SK-N-SH (cell line): Measurements from ENCODE around the gene ARAP2. TPM values are rescaled to one million over a fixed set of nuclear protein-coding genes. Genes with fewer than 3 reads are reported as not detected.
A peak's percentile ranks its signal among the peaks of the same experiment; 100 is the strongest.

ENCODE experiments used
- CTCF ChIA-PET: fragments of 300-600, 350-600 bp; formaldehyde crosslinking; extraction: SDS; loops from one replicate; lab custom pipeline; 2021; lab: Yijun Ruan, JAX
- POLR2A ChIA-PET: fragments of 350-600 bp; sonication (Branson Sonifier 250); formaldehyde crosslinking; extraction: SDS; loops from one replicate; lab custom pipeline; 2020; ENCODE audit warnings: antibody characterized with exemption, inconsistent platforms; lab: Yijun Ruan, JAX
- DNase-seq: peaks from one replicate; pipeline ENCODE4 v3.0.0; 2012
- H2AFZ ChIP-seq: fragments of 200-600 bp; sonication (generic); 2 replicates; pipeline ENCODE4 v1.8.1; 2016; ENCODE audit warnings: antibody characterized with exemption, mild to moderate bottlenecking, low read depth
- H3F3A ChIP-seq: fragments of 200-600 bp; sonication (generic); replicated peaks from 2 replicates; pipeline ENCODE3; 2016; ENCODE audit warnings: antibody characterized with exemption, mild to moderate bottlenecking; ENCODE audit not compliant: insufficient read depth
- H3K27ac ChIP-seq, 2 experiments: fragments of 200-500 bp in 1 of 2; fragments of 200-600 bp in 1 of 2; sonication (Bioruptor generic) in 1 of 2; sonication (generic), shearing (Covaris generic) in 1 of 2; 2 replicates each; pipeline versions ENCODE4 v1.5.1 to v1.6.1; 2014 to 2016; ENCODE audit warnings: low read depth in 2 of 2, inconsistent platforms in 1 of 2, low read length in 1 of 2, mild to moderate bottlenecking in 1 of 2, mixed read lengths in 1 of 2
- H3K27me3 ChIP-seq: fragments of 200-600 bp; sonication (generic), shearing (Covaris generic); 2 replicates; pipeline ENCODE4 v1.6.1; 2016; ENCODE audit warnings: mixed run types; ENCODE audit not compliant: insufficient read depth
- H3K36me3 ChIP-seq, 2 experiments: fragments of 200-500 bp in 1 of 2; fragments of 200-600 bp in 1 of 2; sonication (Bioruptor generic) in 1 of 2; sonication (generic) in 1 of 2; replicated peaks in 1 of 2; 2 replicates each; pipeline versions ENCODE3 to v1.5.1; 2014 to 2016; ENCODE audit warnings: low read length in 1 of 2, mild to moderate bottlenecking in 1 of 2; ENCODE audit not compliant: insufficient read depth in 2 of 2, control insufficient read depth in 1 of 2
- H3K4me1 ChIP-seq, 2 experiments: fragments of 200-500 bp in 1 of 2; fragments of 200-600 bp in 1 of 2; sonication (Bioruptor generic) in 1 of 2; sonication (generic), shearing (Covaris generic) in 1 of 2; 2 replicates each; pipeline versions ENCODE4 v1.5.1 to v1.6.1; 2014 to 2016; ENCODE audit warnings: low read depth in 1 of 2, low read length in 1 of 2, mixed run types in 1 of 2; ENCODE audit not compliant: insufficient read depth in 2 of 2, control insufficient read depth in 1 of 2
- H3K4me2 ChIP-seq: fragments of 200-600 bp; sonication (generic), shearing (Covaris generic); 2 replicates; pipeline ENCODE4 v1.6.1; 2017; ENCODE audit warnings: mixed run types
- H3K4me3 ChIP-seq, 2 experiments: fragments of 200-500 bp in 1 of 2; fragments of 200-600 bp in 1 of 2; sonication (Bioruptor generic) in 1 of 2; sonication (generic), shearing (Covaris generic) in 1 of 2; 2 replicates each; pipeline versions ENCODE4 v1.5.1 to v1.8.1; 2014 to 2016; ENCODE audit warnings: low read depth in 2 of 2, inconsistent platforms in 1 of 2, low read length in 1 of 2, mild to moderate bottlenecking in 1 of 2, mixed read lengths in 1 of 2, moderate library complexity in 1 of 2
- H3K79me2 ChIP-seq: fragments of 200-600 bp; sonication (generic); 2 replicates; pipeline ENCODE4 v1.8.1; 2017; ENCODE audit warnings: mild to moderate bottlenecking; ENCODE audit not compliant: insufficient read depth
- H3K9ac ChIP-seq: fragments of 200-600 bp; sonication (generic); 2 replicates; pipeline ENCODE4 v1.6.1; 2017; ENCODE audit warnings: mixed run types
- H3K9me2 ChIP-seq: fragments of 200-600 bp; sonication (generic); 2 replicates; pipeline ENCODE4 v1.6.1; 2017; ENCODE audit warnings: mixed run types
- H3K9me3 ChIP-seq: fragments of 200-600 bp; sonication (generic); 2 replicates; pipeline ENCODE4 v1.6.1; 2017; ENCODE audit warnings: mixed run types, mild to moderate bottlenecking, moderate library complexity
- H4K20me1 ChIP-seq: fragments of 200-600 bp; sonication (generic); 2 replicates; pipeline ENCODE4 v1.6.1; 2017; ENCODE audit warnings: mild to moderate bottlenecking, mixed run types; ENCODE audit not compliant: insufficient read depth
- CHD2 ChIP-seq: fragments of 150-350 bp; IDR thresholded peaks from 2 replicates; pipeline ENCODE4 v1.6.1; 2018; ENCODE audit warnings: low read length; ENCODE audit not compliant: partially characterized antibody
- CTCF ChIP-seq: fragments of 200-600 bp; sonication (generic); IDR thresholded peaks from 2 replicates; pipeline ENCODE4 v1.6.1; 2017; ENCODE audit warnings: antibody characterized with exemption, mild to moderate bottlenecking, moderate library complexity
- ELF1 ChIP-seq: IDR thresholded peaks from 2 replicates; pipeline ENCODE4 v1.4.0; 2012
- FOSL2 ChIP-seq: IDR thresholded peaks from 2 replicates; pipeline ENCODE4 v1.4.0; 2012; ENCODE audit warnings: low read depth, mild to moderate bottlenecking, moderate library complexity, borderline replicate concordance
- GABPA ChIP-seq: IDR thresholded peaks from 2 replicates; pipeline ENCODE4 v1.4.0; 2012; ENCODE audit warnings: low read depth, mild to moderate bottlenecking
- GATA2 ChIP-seq: sonication (generic); formaldehyde crosslinking; IDR thresholded peaks from 2 replicates; pipeline ENCODE4 v1.5.0; 2020; ENCODE audit warnings: mild to moderate bottlenecking, missing genetic modification reagents
- JUND ChIP-seq: IDR thresholded peaks from 2 replicates; pipeline ENCODE4 v1.4.0; 2012
- MAX ChIP-seq: IDR thresholded peaks from 2 replicates; pipeline ENCODE4 v1.4.0; 2012; ENCODE audit warnings: low read depth
- MEF2A ChIP-seq: IDR thresholded peaks from 2 replicates; pipeline ENCODE4 v1.4.0; 2012; ENCODE audit warnings: low read depth, borderline replicate concordance
- NRF1 ChIP-seq: IDR thresholded peaks from 2 replicates; pipeline ENCODE4 v1.6.1; 2012; ENCODE audit warnings: low read depth, mild to moderate bottlenecking, low read length
- RAD21 ChIP-seq: IDR thresholded peaks from 2 replicates; pipeline ENCODE4 v1.6.1; 2012; ENCODE audit warnings: mild to moderate bottlenecking, low read length
- RCOR1 ChIP-seq: fragments of 150-350 bp; IDR thresholded peaks from 2 replicates; pipeline ENCODE4 v1.6.1; 2017; ENCODE audit warnings: antibody characterized with exemption, low read length
- REST ChIP-seq: IDR thresholded peaks from 2 replicates; pipeline ENCODE4 v1.6.1; 2012; ENCODE audit warnings: mild to moderate bottlenecking, low read depth, low read length, moderate library complexity
- RXRA ChIP-seq: IDR thresholded peaks from 2 replicates; pipeline ENCODE4 v1.4.0; 2012; ENCODE audit warnings: low read depth, mild to moderate bottlenecking, borderline replicate concordance
- TAF1 ChIP-seq: IDR thresholded peaks from 2 replicates; pipeline ENCODE4 v1.6.1; 2012; ENCODE audit warnings: low read depth, mild to moderate bottlenecking, low read length, moderate library complexity, borderline replicate concordance
- TEAD4 ChIP-seq: IDR thresholded peaks from 2 replicates; pipeline ENCODE4 v1.4.0; 2012; ENCODE audit warnings: mild to moderate bottlenecking, borderline replicate concordance; ENCODE audit not compliant: insufficient read depth
- YY1 ChIP-seq: IDR thresholded peaks from 2 replicates; pipeline ENCODE4 v1.4.0; 2012; ENCODE audit warnings: low read depth, mild to moderate bottlenecking
- WGBS: methylation state at CpG from one replicate; pipeline ENCODE4 v1.1.6; 2017; ENCODE audit warnings: low lambda C conversion rate; 5-methylcytosine and 5-hydroxymethylcytosine counted together
- polyA plus RNA-seq, 3 experiments: library from polyadenylated mRNA; depleted of rRNA; stranded (reverse); fragments of >200 nt; gene quantifications; 2 replicates each; pipeline ENCODE4 v1.2.3, GENCODE V29; 2012

ARAP2 gene
- polyA plus RNA-seq, 1 of the 3 experiments (the other 2 are of a cell fraction) = not detected

DNA sequence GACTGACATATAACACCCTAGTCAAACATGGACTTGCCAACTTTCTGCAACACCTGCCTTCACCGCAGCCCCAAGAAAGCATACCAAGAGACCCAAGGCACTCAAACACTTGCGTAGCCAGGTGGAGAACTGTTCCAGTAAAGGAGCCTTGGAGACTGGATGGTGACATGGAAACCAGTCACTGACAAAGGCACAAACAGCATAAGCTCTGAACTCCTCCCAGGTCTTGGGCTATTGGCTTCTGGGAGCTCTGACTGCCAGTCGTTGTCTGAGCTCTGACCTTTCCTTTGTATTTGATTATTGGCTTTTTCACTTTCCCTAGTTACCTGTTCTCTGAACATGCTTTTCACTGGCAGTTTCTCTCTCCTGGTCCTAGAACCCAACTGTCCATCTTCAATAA is 38.3 kb downstream of the ARAP2 start:
- TF ChIP-seq CHD2 (no peak), NRF1 (no peak), TAF1 (no peak), RXRA (no peak), MAX (no peak), JUND (no peak), CTCF (no peak), YY1 (no peak), FOSL2 (no peak), GATA2 (CRISPR knock-in tag) (no peak), RCOR1 (no peak), RAD21 (no peak), REST (no peak)
- POLR2A ChIA-PET = no interaction called here
- Histone ChIP-seq H3K27ac (no peak overlapping the region), H3F3A (no peaks in the 10 kb centered on the region), H3K36me3 (no peaks in the 10 kb centered on the region), H3K79me2 (no peaks in the 10 kb centered on the region), H3K9me2 (no peaks in the 10 kb centered on the region), H3K27me3 (no peaks in the 10 kb centered on the region), H3K9ac (no peak overlapping the region), H3K9me3 (no peaks in the 10 kb centered on the region), H3K4me3 (no peak overlapping the region), H3K4me2 (no peak overlapping the region), H2AFZ (no peak overlapping the region), H3K4me1 (no peaks in the 10 kb centered on the region), H4K20me1 (no peaks in the 10 kb centered on the region)
- CTCF ChIA-PET = no interaction called here
- peak; percentile 3 for DNase-seq
- 12% methylated on average over 3 of the region's 3 CpGs for WGBS

DNA sequence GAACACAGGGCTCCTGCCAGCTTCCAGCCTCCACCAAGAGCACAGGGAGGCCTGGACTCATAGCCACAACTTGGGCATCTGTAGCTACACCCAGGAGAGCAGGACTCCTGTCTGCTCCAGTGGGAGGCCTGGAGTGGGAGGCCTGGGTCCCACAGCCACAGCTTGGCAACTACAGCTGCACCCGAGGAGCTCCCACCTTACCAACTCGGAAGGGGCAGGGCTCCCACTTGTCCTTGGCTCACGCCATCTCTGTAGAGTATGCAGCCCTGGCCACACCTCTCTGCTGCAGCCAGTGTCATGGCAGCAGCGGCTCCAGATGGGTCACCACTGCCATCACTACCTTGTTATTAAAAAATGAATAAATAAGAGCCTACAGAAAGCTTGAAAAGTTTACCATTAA is 45.5 kb downstream of the ARAP2 start:
- Histone ChIP-seq H3K9me3 (no peaks in the 10 kb centered on the region), H3K4me2 (no peak overlapping the region), H3K27me3 (no peaks in the 10 kb centered on the region; the same call in 1 of the 2 replicates), H3F3A (no peaks in the 10 kb centered on the region), H3K9me2 (no peaks in the 10 kb centered on the region), H3K79me2 (no peaks in the 10 kb centered on the region), H3K36me3 (no peaks in the 10 kb centered on the region), H3K9ac (no peak overlapping the region), H3K4me1 (no peaks in the 10 kb centered on the region), H3K27ac (no peak overlapping the region), H4K20me1 (no peaks in the 10 kb centered on the region), H2AFZ (no peak overlapping the region), H3K4me3 (no peak overlapping the region)
- CTCF ChIA-PET = interaction anchor here (1.6 kb wide), 1 partner anchor 21 kb away, joined by 3 read pairs; no protein-coding TSS in a partner anchor
- POLR2A ChIA-PET = no interaction called here
- WGBS = 0% methylated on average over 3 of the region's 4 CpGs
- no peak for DNase-seq
- TF ChIP-seq MEF2A (no peak), REST (no peak), TEAD4 (no peak), CTCF (no peak), ELF1 (no peak), GABPA (no peak), JUND (no peak)
